Medulla oblongata (tissue), 1 donor: ENCODE measurements around the gene PLD6.
A peak's percentile ranks its signal among the peaks of the same experiment; 100 is the strongest.
"Not testable (repeated sequence)": the region's sequence is repeated elsewhere in the genome, so short reads cannot be mapped to it uniquely, and the experiment has no call there.

ENCODE experiments used
- DNase-seq: peaks from one replicate; pipeline ENCODE4 v3.0.0-alpha.2; 2015; ENCODE audit errors: extremely low spot score

PLD6 gene

DNA sequence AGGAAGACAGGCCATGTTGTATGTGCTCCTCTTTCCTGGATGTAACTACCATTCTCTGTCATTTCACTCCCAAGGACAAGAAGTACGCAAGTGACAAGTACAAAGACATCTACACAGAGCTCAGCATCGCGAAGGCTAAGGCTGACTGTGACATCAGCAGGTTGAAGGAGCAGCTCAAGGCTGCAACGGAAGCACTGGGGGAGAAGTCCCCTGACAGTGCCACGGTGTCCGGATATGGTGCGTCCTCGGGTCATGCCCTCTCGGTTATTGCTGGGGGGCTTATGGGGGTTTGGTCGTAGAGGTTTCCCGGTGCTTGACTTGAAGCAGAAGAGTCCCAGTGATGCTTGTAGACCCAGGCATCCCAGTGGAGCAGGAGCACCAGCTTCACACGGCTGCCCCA lies 29.0 kb downstream of the PLD6 start:
- no peak for DNase-seq

DNA sequence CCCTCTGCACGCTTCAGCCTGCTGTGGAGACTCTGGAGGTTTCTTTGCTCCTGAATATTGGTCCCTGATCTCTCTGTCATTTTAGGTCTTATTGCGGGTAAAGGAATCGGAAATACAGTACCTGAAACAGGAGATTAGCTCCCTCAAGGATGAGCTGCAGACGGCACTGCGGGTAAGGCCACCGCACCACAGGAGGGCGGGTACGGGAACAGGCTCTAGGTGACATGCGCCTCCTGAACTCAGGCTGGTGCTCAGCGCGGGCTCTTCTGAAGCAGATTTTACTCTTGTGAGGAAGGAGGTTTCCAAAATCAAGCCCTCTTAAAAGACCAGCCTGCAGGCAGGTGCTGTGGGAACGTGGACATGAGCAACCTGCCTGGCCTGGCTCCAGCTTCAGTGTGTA lies 29.8 kb downstream of the PLD6 start:
- no peak for DNase-seq

DNA sequence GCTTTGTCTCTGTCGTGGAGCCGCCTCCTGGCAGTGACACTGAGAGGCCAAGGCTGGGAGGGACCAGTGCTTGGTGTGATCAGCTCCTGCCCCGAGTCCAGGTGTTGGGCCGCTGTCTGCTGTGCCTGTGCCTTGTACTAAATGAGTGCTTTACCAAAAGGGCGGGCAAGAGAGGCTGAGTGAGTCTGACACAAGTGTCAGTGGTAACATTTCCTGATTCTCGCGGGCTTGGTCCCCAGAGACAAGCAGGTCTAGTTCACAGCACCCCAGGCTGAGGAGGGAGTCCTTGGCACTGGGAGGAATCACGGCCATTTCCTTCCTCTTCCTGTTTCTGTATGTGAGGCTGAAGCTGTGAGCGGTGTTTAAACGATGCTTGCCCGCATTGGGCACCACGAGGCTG lies 30.2 kb downstream of the PLD6 start:
- DNase-seq: no peak

DNA sequence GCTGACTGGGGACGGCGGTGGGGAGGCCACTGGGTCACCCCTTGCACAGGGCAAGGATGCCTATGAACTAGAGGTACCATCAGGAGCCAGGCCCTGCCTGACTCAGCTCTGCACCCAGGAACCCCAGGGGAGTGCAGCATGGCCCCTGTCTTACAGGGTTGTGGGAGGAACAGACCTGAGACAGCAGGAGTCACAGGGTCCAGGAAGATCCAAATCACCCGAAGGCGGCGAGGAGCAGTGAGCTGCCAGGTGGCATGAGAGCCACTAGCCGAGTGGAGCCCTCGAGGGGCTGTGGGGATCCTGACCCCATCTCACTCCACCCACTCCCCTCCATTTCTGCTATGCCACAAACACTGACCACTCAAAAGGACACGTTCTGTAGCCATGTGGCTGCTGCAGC lies 30.8 kb downstream of the PLD6 start:
- DNase-seq: no peak

DNA sequence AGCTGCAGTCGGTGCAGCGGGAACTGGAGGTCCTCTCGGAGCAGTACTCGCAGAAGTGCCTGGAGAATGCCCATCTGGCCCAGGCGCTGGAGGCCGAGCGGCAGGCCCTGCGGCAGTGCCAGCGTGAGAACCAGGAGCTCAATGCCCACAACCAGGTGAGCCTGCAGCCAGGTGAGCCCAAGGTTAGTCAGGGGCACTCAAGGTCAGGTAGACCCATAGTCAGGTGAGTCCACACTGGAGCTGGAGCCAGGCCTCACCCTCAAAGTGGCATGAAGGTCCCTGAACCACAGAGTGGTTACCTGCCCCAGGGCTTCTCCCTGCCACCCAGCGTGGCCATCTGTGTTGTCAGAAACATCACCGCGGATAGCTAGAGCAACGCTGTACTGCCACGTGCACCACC lies 32.2 kb downstream of the PLD6 start:
- DNase-seq: no peak

DNA sequence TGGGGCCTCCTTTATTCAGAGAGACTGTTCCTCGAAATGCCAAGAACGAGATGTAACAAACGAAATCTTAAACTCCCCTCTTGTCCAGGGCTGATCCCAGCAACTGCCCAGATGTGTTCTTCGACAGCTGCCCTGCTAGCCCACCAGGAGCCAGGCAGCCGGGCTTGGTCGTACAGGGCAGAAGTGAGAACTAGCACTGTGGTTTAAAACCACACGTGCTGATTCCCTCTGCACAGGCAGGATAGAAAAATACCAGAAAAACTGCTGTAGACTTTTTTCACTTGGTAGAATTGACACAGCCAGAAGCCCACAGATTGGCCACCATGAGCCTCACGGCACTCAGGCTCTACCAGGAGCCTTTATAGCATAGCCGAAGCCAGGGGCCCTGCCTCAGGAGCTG lies 33.1 kb downstream of the PLD6 start:
- DNase-seq: no peak

DNA sequence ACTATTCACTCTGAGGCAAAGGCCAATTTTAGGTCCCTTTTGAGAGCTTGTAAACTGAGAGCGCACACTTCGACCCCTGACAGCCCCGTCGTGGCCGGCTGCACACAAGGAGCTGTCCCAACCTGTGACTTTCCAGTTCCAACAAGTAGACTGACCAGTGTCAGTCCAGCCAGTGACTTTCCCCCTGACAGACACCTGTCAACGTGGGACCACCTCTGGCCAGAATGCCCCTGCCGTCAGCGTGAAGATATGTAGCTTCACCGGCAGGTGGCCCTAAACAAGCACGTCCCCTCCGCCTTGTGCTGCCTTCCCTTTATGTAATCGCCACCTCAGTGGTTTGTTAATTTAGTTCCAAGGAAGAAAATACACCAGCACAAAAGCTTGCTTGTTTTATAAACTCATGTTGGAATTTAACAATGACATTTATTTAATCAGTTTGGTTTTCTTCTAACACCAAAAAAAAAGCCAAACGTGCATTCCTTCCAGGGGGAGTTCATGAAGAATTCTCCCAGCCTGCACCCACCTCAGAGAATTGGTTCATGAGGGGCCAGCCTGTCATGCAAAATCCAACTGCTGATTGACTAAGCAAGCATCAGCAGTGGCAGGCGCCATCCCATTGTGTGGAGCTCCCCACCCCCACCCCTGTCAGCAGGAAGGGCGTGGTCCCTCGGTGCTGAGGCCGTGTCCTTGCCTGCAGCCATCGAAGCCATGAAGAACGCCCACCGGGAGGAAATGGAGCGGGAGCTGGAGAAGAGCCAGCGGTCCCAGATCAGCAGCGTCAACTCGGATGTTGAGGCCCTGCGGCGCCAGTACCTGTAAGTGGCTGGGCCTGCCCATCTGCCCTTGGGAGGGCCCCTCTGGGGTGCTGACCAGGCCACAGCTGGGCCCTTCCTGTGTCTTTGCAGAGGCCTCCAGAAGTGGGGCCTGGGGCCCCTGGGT lies 33.9 kb downstream of the PLD6 start:
- DNase-seq: peak; percentile 29

DNA sequence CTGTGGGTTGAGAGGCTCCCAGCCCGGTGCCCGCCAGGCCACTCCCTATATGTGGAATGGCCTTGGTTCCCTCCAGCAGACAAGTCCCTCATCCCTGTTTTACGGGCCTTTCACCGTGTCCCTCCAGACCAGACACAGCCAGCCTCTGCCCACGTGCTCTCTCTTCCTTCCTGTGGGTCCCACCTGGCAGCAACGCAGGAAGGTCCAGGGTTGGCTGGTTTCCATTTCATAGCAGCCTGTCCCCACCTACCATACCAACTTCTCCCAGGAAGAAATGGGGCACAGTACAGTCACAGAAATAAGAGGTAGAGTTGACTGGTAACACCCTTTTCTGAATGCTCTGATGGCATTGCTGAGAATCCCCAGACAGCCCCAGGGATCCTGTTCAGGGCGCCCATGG lies 34.9 kb downstream of the PLD6 start:
- no peak for DNase-seq

DNA sequence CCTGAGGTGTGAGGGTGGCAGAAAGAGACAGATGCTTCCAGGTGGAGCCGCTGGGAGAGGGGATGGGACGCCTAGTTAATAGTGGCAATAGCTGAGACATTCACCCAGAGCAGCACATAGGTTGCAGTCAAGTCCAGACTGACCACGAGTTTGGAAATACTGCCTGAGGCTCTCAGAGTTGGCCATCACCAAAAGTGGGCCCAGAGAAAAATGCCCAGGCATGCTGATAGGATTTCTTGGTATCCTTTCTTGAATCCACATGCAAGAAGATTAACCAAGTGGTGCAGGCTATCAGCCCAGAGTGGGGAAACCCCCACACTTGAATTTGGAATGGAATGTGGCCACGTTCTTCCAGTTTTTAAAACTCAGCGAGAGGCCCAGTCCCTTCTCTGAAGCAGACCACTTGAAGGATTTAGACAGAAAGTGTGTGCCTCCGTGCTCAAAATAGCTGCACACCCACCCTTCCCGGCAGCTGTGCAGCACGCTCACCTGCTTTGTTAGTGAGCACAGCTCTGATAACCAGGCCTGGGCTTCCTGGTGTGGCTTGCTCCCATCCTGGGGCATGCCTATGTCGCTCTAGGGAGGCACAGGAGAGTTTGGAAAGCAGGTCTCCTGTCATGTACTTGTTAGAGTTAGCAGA lies 35.7 kb downstream of the PLD6 start:
- DNase-seq: no peak

DNA sequence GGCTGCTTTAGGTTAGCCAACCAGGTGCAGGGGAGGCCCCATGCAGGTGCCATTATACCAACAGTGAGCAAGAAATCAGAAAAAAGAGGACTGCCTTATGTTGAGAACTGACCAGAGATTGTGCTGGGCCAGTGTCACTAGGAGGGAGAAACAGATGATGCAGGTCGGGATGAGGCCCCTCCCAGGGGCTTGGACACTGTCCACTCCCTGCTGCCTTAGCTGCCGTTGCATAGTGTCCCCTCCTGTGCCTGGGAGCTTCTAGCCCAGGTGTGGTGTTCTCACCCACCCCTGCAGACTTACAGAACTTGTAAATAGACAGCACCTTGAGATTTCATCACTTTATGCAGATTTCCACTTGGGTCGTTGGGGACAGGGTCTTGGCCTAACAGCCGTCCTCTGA lies 36.7 kb downstream of the PLD6 start:
- DNase-seq: no peak

DNA sequence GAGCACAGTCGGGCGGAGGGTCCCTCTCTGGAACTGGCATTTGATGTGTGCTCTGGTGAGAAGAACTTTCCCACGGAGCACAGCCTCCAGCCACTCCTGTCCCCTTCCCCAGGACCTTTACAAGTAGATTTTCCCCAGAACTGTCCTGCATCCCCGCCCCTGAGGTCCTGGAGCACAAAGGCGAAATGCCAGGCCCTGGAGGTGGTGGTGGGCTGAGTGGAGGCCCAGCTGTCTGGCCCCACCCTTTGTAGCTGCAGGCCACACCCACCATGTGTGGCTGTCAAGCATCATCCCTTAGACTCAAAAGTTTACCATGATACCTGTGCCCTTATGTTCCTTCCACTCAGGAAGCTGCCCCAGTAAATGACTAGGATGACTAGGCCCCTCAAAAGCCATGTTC lies 37.7 kb downstream of the PLD6 start:
- DNase-seq: no peak

DNA sequence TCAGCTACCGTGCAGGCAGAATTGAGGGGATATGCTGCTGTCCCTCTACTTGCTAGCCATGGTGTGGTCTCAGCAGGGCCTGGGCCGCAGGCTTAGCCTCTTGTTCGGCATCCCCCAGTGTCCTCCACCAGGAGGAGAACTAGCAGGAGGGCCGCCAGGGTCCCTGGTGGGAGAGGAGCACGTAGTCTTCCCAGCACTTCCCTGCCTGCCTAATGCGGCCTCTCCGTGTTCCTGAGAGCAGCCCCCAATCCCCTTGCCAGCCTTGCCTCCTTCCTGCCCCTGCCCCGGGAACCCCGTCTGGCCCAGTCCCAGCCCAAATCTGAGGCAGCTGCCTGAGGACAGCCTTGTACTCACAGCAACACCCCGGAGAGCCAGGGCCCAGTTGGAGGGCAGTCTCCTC lies 38.1 kb downstream of the PLD6 start:
- DNase-seq: no peak

DNA sequence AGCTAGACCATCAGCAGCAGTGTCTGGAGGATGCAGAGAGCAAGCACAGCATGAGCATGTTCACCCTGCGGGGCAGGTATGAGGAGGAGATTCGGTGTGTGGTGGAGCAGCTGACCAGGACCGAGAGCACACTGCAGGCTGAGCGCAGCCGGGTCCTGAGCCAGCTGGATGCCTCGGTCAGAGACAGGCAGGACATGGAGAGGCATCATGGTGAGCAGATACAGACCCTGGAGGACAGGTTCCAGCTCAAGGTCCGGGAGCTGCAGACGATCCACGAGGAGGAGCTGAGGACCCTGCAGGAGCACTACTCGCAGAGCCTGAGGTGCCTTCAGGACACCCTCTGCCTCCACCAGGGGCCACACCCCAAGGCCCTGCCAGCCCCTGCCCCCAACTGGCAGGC lies 38.8 kb downstream of the PLD6 start:
- DNase-seq: no peak

DNA sequence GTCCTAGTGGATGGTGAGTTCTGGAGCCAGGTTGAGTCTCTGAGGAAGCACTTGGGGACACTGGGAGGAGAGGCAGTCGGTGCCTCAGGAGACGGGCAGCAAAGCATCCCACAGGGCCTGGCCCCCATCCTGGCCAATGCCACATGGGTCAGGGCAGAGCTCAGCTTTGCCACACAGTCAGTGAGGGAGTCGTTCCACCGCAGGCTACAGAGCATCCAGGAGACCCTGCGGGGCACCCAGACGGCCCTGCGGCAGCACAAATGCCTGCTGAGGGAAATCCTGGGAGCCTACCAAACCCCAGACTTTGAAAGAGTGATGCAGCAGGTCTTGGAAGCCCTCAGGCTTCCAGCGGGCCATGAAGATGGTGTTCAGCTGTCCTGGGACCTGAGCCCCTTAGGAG lies 39.7 kb downstream of the PLD6 start:
- DNase-seq: no peak

DNA sequence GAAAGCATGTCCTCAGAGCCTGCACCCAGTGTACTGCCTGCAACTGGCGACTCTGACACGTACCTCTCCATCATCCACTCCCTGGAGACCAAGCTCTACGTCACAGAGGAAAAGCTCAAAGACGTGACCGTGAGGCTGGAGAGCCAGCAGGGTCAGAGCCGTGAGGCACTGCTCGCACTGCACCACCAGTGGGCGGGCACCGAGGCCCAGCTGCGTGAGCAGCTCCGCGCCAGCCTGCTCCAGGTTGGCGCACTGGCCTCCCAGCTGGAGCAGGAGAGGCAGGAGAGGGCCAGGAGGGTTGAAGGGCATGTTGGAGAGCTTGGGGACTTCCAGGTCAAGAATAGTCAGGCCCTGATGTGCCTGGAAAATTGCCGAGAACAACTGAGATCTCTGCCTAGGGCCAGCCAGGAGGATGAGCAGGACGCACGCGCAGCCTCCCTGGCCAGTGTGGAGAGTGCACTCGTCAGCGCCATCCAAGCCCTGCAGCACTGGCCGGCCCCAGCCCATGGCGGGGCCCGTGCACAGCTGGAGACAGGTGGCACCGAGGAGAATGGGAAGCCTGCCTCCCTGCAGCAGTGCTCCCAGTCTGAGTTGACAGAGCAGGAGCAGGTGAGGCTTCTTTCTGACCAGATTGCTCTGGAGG lies 40.3 kb downstream of the PLD6 start:
- no peak for DNase-seq

DNA sequence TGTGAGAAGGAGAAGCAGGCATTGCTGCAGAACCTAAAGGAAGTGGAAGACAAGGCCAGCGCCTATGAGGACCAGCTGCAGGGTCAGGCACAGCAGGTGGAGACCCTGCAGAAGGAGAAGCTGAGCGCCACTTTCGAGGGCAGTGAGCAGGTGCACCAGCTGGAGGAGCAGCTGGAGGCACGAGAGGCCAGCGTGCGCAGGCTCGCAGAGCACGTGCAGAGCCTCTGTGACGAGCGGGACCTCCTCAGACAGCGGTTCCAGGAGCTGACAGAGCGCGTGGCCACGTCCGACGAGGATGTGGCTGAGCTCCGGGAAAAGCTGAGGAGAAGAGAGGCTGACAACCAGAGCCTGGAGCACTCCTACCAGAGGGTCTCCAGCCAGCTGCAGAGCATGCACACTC lies 41.5 kb downstream of the PLD6 start:
- no peak for DNase-seq

DNA sequence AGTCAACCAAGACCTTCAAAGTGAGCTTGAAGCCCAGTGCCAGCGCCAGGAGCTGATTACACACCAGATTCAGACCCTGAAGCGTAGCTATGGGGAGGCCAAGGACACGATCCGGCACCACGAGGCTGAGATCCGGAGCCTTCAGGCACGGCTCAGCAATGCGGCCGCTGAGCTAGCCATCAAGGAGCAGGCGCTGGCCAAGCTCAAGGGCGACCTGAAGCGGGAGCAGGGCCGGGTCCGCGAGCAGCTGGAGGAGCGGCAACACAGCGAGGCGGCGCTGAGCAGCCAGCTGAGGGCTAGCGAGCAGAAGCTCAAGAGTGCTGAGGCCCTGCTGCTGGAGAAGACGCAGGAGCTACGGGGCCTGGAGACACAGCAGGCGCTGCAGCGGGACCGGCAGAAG lies 42.0 kb downstream of the PLD6 start:
- no peak for DNase-seq

DNA sequence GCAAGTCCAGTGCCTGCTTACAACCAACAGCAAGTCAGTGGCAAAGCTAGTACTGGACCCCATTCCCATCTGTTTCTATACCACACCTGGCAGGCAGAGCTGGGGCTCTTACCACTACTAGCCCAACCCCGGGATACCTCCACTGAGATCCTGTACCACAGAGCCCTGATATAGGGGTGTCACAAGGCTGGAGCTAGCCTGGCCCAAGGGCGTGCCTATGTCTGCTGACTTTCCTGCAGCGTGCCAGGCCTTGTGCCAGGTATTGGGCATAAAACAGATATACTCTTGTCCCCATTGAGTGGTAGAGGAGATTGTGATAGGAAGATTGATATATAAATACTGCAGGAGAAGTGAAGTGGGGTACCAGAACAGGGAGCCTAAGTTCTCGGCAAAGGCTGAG lies 44.4 kb downstream of the PLD6 start:
- DNase-seq: no peak

DNA sequence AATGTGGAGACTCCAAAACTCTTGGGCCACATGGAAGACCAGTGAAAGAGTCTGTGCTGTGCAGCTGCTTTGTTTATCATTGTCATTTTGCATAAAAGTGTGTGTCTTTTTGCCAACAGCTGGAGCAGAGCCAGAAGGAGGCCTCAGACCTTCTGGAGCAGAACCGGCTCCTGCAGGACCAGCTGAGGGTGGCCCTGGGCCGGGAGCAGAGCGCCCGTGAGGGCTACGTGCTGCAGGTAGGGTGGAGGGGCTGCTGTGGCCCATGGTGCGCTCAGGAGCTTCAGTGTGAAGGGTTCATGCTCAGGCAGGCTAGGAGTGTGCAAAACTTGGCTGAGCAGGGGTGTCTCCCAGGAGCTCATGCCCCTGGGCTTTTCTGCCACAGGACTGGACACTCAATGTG lies 45.0 kb downstream of the PLD6 start:
- DNase-seq: no peak

DNA sequence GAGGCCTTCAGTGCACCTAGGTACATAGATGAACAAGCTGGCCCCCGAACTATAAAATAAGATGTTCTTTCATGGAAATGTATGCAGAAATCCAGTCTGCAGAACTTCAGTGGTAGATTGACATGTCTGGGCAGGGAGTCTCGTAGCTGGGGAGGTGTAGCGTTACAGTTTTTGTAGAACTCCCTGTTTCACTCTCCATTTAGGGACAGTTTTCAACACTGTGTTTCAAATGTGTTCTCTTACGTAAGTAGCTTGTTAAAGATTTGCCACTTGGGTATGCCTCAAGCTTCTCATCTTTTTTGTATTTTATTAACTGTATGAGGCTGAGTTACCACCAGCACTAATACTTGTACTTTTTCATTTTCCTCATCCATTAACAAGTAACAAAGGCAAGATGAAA lies 46.6 kb downstream of the PLD6 start:
- DNase-seq: no peak

DNA sequence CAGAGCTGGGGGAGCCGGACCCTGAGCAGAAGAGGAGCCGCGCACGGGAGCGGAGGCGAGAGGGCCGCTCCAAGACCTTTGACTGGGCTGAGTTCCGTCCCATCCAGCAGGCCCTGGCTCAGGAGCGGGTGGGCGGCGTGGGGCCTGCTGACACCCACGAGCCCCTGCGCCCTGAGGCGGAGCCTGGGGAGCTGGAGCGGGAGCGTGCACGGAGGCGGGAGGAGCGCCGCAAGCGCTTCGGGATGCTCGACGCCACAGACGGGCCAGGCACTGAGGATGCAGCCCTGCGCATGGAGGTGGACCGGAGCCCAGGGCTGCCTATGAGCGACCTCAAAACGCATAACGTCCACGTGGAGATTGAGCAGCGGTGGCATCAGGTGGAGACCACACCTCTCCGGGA lies 47.6 kb downstream of the PLD6 start:
- not testable (repeated sequence) for DNase-seq

DNA sequence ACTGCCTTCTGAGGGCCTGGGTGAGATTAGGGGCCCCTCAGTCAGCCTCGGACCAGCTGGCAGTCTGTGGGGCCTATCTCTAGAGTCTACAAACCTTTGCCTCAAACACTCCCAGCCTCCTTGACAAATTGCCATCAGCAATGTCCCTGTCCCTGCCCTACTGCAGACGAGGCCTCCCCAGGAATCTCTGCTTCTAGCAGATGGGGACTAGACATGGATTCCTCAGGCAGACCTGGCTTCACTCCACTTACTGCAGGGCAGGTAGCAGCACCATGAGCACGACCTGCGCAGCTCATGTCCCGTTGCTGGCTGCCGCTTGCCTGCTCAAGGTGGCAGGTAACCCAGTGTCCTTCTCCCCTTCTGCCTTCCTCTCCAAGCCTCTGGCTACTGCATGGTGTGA lies 49.1 kb downstream of the PLD6 start:
- DNase-seq: no peak

DNA sequence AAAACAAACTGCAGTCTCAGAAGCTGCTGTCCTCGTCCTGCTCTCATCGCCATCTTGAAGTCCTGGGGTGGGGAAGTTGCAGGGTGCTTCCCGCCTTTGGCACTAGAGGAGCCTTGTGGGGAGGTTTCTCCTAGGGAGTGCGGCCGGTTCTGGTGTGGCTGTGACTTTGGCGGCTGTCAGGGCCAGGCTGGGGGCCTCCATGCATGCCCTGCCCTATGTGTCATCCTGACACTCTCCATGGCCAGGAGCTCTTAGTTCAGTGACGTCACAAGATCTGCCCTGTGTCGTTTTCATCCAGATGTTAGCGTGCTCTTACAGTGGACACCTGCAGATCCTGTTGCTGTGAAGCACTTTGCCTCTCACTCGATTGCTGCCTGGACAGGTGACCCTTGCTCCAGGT lies 49.6 kb downstream of the PLD6 start:
- no peak for DNase-seq
